Measurements from ENCODE around the gene ATP6V0E1. TPM values are rescaled to one million over a fixed set of nuclear protein-coding genes. Genes with fewer than 3 reads are reported as not detected.

Gene ATP6V0E1
- total and polyA plus RNA-seq, 2 donors (not counting 3 experiments of a cell fraction or from before 2014, with no cell fraction given) = 217 to 278 TPM

GRCh38 chr5:173014671-173015070 lies 31.1 kb downstream of the ATP6V0E1 start:
- Histone ChIP-seq H3K27me3 (ENCODE audit: control insufficient read depth in 2 of 2, insufficient read depth in 2 of 2, low read length in 2 of 2) (no peaks in the 10 kb centered on the region), H3K36me3 (ENCODE audit: control insufficient read depth in 2 of 2, extremely low read depth in 1 of 2, insufficient read depth in 2 of 2, low read length in 2 of 2) (no peaks in the 10 kb centered on the region), H3K9me3 (replicated peaks; ENCODE audit: control insufficient read depth, insufficient read depth, low read length) (no peaks in the 10 kb centered on the region), H3K9ac (replicated peaks; ENCODE audit: extremely low read depth, insufficient read depth, low read length) (no peak overlapping the region), H3K27ac (ENCODE audit: insufficient read depth, low read depth, low read length) (no peak overlapping the region), H3K79me2 (ENCODE audit: control insufficient read depth, insufficient read depth, low read length) (peaks cover 56% of the 10 kb centered on the region), H3K4me1 (ENCODE audit: control insufficient read depth, extremely low read depth, insufficient read depth, low read length) (peaks cover 13% of the 10 kb centered on the region), H3K4me3 (replicated peaks in 1 of 3; ENCODE audit: insufficient read depth in 1 of 3, low read depth in 1 of 3, low read length in 3 of 3) (no peak overlapping the region), H3K9me1 (replicated peaks; ENCODE audit: control insufficient read depth, extremely low read depth, insufficient read depth, low read length) (no peaks in the 10 kb centered on the region), H3K4me2 (ENCODE audit: insufficient read depth, low read length) (no peak overlapping the region), H2AFZ (ENCODE audit: low read depth, low read length) (no peak overlapping the region), H4K20me1 (replicated peaks; ENCODE audit: control insufficient read depth, extremely low read depth, insufficient read depth, low read length) (no peaks in the 10 kb centered on the region)
- POLR2A ChIA-PET = no interaction called here
- CTCF ChIA-PET = no interaction called here
- DNase-seq (ENCODE audit: low read depth, low spot score) = no peak
- FAIRE-seq = no peak
- no peak for TF ChIP-seq MYC (IDR thresholded peaks at IDR 0.05; ENCODE audit: low read depth, low read length)
- TF ChIP-seq POLR2AphosphoS5 (IDR thresholded peaks at IDR 0.05; ENCODE audit: insufficient read depth, low read depth, low read length) = no peak
- no peak for TF ChIP-seq FOS (IDR thresholded peaks at IDR 0.05; ENCODE audit: borderline replicate concordance, insufficient read depth, low read length)
- no peak for TF ChIP-seq GATA2 (IDR thresholded peaks at IDR 0.05; ENCODE audit: insufficient read depth, insufficient read length, low read depth, low read length)
- TF ChIP-seq, protein P1, sequence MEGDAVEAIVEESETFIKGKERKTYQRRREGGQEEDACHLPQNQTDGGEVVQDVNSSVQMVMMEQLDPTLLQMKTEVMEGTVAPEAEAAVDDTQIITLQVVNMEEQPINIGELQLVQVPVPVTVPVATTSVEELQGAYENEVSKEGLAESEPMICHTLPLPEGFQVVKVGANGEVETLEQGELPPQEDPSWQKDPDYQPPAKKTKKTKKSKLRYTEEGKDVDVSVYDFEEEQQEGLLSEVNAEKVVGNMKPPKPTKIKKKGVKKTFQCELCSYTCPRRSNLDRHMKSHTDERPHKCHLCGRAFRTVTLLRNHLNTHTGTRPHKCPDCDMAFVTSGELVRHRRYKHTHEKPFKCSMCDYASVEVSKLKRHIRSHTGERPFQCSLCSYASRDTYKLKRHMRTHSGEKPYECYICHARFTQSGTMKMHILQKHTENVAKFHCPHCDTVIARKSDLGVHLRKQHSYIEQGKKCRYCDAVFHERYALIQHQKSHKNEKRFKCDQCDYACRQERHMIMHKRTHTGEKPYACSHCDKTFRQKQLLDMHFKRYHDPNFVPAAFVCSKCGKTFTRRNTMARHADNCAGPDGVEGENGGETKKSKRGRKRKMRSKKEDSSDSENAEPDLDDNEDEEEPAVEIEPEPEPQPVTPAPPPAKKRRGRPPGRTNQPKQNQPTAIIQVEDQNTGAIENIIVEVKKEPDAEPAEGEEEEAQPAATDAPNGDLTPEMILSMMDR (IDR thresholded peaks at IDR 0.05; ENCODE audit: extremely low read depth in 1 of 2, insufficient read depth in 1 of 2, low read depth in 1 of 2, low read length in 2 of 2) = no peak
- TF ChIP-seq JUN (IDR thresholded peaks at IDR 0.05; ENCODE audit: borderline replicate concordance, insufficient read depth, insufficient read length, low read depth) = no peak
- TF ChIP-seq MAX (IDR thresholded peaks at IDR 0.05; ENCODE audit: insufficient read depth, insufficient read length) = no peak
- TF ChIP-seq POLR2A (IDR thresholded peaks at IDR 0.05; ENCODE audit: low read depth, low read length) = no peak
- TF ChIP-seq EZH2 (IDR thresholded peaks at IDR 0.05; ENCODE audit: borderline replicate concordance, low read depth, low read length, severe bottlenecking) = no peak
- BruUV-seq (replicated peaks) = no TSS peak
- dilution Hi-C loops (cut with MboI; ENCODE audit: extremely low pct_ligation_motif_present, low sequenced_read_pairs) (no loop called here), intact Hi-C loops (cut with micrococcal nuclease) (no loop called here)

Measured in endothelial cell of umbilical vein (primary cell).